GM10847 (cell line): Measurements from ENCODE around the gene BTBD8.

Experiments
- POLR2A ChIP-seq: IDR thresholded peaks from 2 replicates; pipeline ENCODE4 v1.6.1; 2011; ENCODE audit not compliant: insufficient read length; ENCODE audit errors: extremely low read depth

BTBD8 gene

DNA sequence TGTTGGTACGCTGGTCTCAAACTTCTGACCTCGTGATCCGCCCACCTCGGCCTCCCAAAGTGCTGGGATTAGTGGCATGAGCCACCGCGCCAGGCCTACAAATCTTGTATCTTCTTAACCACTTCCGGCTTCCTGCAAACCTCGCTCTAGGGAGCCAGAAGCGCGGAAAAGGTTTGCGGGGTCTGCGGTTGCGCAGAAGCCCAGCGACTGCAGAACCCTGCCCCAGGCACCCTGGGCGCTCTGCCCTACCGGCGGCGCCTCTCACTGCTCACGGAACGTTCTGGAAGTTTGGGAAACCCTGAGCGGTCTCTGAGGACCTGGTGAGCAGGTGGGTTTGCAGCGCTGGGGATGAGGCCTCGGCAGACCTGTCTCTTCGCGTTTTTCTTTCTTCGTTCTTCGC is 137.6 kb downstream of the BTBD8 start, which contains the start of gene C1orf146:
Gene C1orf146 (plus strand): TSS at position 195 of the 400 bp plus-strand sequence. CDS start 13,506 bp downstream, outside the sequence.
- no peak for TF ChIP-seq POLR2A

DNA sequence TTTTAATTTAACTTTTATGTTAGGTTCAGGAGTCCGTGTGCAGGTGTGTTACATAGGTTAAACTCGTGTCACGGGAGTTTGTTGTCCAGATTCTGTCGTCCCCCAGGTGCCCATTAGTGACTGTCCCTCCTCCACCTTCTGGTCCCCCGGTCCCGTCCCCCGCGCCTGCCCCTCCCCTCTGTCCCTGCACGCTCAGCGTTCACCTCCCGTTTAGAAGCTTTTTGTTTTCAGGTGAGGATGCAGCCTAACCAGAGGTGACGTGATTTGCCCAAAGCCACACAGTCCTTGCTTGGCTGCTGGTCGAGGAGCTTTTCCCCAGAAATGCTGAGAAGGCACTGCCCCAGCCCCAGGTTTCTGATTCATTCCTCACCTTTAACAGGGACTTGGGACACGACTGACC is 138.4 kb downstream of the BTBD8 start:
- no peak for TF ChIP-seq POLR2A

DNA sequence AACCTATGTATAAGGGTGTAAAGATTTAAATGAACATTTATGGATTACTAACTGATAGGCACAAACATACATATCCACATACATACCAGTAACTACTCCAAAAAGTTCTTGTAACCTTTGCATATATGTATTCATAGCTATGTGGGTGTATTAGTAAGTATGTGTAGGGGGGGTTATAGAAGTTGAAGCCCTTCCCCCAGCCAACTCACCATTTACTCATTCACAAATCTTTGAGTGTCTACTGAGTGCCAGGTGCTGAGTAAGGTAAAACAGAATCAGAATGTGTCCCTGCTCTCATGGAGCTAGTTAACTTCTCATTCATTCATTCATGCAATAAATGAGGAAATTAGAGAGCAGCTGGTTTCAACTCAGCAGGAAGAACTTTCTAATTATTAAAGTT is 138.9 kb downstream of the BTBD8 start:
- no peak for TF ChIP-seq POLR2A

- no peak for TF ChIP-seq POLR2A
These were observed 148.3 kb downstream of the BTBD8 start for GRCh38 chr1:92228401-92228800.

DNA sequence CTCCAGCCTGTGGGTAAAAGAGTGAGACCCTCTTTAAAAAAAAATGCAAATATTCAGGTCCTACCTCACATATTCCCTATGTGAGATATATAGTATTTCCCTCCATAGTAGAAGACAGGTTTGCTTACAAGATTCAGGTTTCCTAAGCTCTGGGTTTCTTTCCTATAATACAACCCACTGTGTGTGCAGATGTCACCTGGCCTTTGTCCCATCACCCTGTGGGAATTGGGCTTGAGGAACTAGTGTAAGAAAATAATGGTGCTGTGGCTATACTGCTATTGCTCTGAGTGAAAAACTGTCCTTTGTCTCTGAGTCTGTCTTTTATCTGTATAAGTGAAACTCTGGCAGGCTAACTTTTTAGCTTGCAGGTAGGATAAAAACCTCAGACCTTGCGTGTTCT is 150.6 kb downstream of the BTBD8 start:
- TF ChIP-seq POLR2A = no peak
